ENCODE results near the gene PSME4. TPM values are rescaled to one million over a fixed set of nuclear protein-coding genes. Genes with fewer than 3 reads are reported as not detected.

PSME4 gene
- total and polyA plus RNA-seq, 10 of the 15 experiments (the other 5 are each of a cell fraction or from before 2014, with no cell fraction given) = 11.1 to 56.2 (median 32.1) TPM

GRCh38 chr2:53886406-53887280, 84.2 kb downstream of the PSME4 start (continued):
- no peak for TF ChIP-seq SPI1 (IDR thresholded peaks at IDR 0.05; ENCODE audit: borderline replicate concordance, insufficient read depth, low read depth, low read length)
- TF ChIP-seq BCLAF1 (IDR thresholded peaks at IDR 0.05) = no peak

GRCh38 chr2:53884883-53885282, 85.9 kb downstream of the PSME4 start:
- Histone ChIP-seq H3K27ac (ENCODE audit: control insufficient read depth, insufficient read depth) (no peak overlapping the region), H3K4me2 (ENCODE audit: control insufficient read depth, insufficient read depth) (no peak overlapping the region), H3K9me3 (replicated peaks; ENCODE audit: control insufficient read depth, insufficient read depth, low read length) (no peaks in the 10 kb centered on the region), H4K20me1 (ENCODE audit: control insufficient read depth, insufficient read depth) (no peaks in the 10 kb centered on the region), H3K36me3 (ENCODE audit: control insufficient read depth in 2 of 2, insufficient read depth in 2 of 2, low read length in 1 of 2) (peaks cover 0 to 37% of the 10 kb centered on the region in 2 experiments; a peak in 1 of 4 replicates), H3K79me2 (ENCODE audit: control insufficient read depth, insufficient read depth, low read length) (no peaks in the 10 kb centered on the region), H3K4me1 (ENCODE audit: control insufficient read depth, insufficient read depth, low read length) (no peaks in the 10 kb centered on the region), H2AFZ (ENCODE audit: control insufficient read depth, low read depth, low read length) (no peak overlapping the region), H3K4me3 (no peak overlapping the region), H3K27me3 (replicated peaks in 1 of 2; ENCODE audit: control insufficient read depth in 2 of 2, insufficient read depth in 2 of 2, low read length in 1 of 2) (no peaks in the 10 kb centered on the region), H3K9ac (ENCODE audit: control insufficient read depth, insufficient read depth, low read length) (no peak overlapping the region)
- BruUV-seq (replicated peaks) = no TSS peak
- POLR2A ChIA-PET = no interaction called here
- RAD21 ChIA-PET (ENCODE audit: unreplicated experiment) = no interaction called here
- WGBS (ENCODE audit: insufficient coverage, insufficient replicate concordance, low lambda C conversion rate, missing lambda C conversion rate) = 97% methylated on average over 1 of the region's 1 CpG
- DNase-seq (ENCODE audit: low read depth, low spot score) (no peak), ATAC-seq (no peak), FAIRE-seq (no peak)
- in situ Hi-C loops (cut with MboI) (no loop called here), intact Hi-C loops (cut with micrococcal nuclease; ENCODE audit: unreplicated experiment) (loop anchor here (5.0 kb wide), 1 partner anchor 517 kb away; no protein-coding TSS in a partner anchor)
- CTCF ChIA-PET = interaction anchor here (1.1 kb wide), 1 partner anchor 9 kb away, joined by 3 read pairs; no protein-coding TSS in a partner anchor
- SMC1A ChIA-PET (ENCODE audit: uncharacterized antibody, unreplicated experiment) = no interaction called here
- TF ChIP-seq TCF7 (IDR thresholded peaks at IDR 0.05; ENCODE audit: borderline replicate concordance) = no peak
- TF ChIP-seq PAX5 (IDR thresholded peaks at IDR 0.05; ENCODE audit: borderline replicate concordance, low read depth, low read length) = no peak
- TF ChIP-seq HCFC1 (IDR thresholded peaks at IDR 0.05; ENCODE audit: low read length) = no peak
- no peak for TF ChIP-seq IKZF1 (conservative IDR thresholded peaks at IDR 0.05)
- TF ChIP-seq POLR2AphosphoS5 (IDR thresholded peaks at IDR 0.05; ENCODE audit: low read length) = no peak
- TF ChIP-seq MAX (IDR thresholded peaks at IDR 0.05; ENCODE audit: low read depth, low read length) = no peak
- TF ChIP-seq REST (IDR thresholded peaks at IDR 0.05; ENCODE audit: low read depth, low read length) = no peak
- TF ChIP-seq CHD2 (IDR thresholded peaks at IDR 0.05; ENCODE audit: borderline replicate concordance, low read depth, low read length) = no peak
- TF ChIP-seq YY1 (IDR thresholded peaks at IDR 0.05; ENCODE audit: low read depth, low read length) = no peak
- no peak for TF ChIP-seq RELA (IDR thresholded peaks at IDR 0.05; ENCODE audit: borderline replicate concordance, partially characterized antibody)
- no peak for TF ChIP-seq SUZ12 (IDR thresholded peaks at IDR 0.05; ENCODE audit: unreplicated experiment)
- TF ChIP-seq GABPA (IDR thresholded peaks at IDR 0.05; ENCODE audit: low read depth) = no peak
- TF ChIP-seq BMI1 (IDR thresholded peaks at IDR 0.05; ENCODE audit: borderline replicate concordance) = no peak
- TF ChIP-seq SMARCA5 (IDR thresholded peaks at IDR 0.05) = no peak

All from GM12878 (cell line).